HG03469 (cell line): Measurements from ENCODE around the gene TMEM170B.

ENCODE experiments used
- ATAC-seq: cut with Tn5 transposase; IDR thresholded peaks from one replicate; pipeline ENCODE4 v1.9.1; 2021; ENCODE audit warnings: mild to moderate bottlenecking, moderate library complexity, moderate number of reproducible peaks; ENCODE audit not compliant: unreplicated experiment

TMEM170B gene

GRCh38 chr6:11537229-11538051 is at the start of gene TMEM170B:
Gene TMEM170B (plus strand): TSS chr6:11537749. CDS start chr6:11538278, 529 bp downstream.
- ATAC-seq = peak; percentile 94

DNA sequence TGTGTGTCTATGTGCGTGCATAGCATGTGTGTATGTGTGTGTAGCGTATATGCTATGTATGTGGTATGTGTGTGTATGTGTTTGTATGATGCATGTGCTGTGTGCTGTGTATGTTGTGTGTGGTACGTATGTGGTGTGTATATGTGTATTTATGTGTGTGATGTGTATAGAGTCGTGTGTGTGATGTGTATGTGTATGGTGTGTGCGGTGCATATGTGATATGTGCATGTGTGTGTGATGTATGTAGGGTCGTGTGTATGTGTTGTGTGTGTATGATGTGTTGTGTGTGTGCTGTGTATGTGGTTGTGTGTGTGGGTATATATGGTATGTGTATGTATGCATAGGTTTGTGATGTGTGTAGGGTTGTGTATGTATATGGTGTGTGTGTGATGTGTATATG is 46.6 kb upstream of the TMEM170B start:
- ATAC-seq = no peak

DNA sequence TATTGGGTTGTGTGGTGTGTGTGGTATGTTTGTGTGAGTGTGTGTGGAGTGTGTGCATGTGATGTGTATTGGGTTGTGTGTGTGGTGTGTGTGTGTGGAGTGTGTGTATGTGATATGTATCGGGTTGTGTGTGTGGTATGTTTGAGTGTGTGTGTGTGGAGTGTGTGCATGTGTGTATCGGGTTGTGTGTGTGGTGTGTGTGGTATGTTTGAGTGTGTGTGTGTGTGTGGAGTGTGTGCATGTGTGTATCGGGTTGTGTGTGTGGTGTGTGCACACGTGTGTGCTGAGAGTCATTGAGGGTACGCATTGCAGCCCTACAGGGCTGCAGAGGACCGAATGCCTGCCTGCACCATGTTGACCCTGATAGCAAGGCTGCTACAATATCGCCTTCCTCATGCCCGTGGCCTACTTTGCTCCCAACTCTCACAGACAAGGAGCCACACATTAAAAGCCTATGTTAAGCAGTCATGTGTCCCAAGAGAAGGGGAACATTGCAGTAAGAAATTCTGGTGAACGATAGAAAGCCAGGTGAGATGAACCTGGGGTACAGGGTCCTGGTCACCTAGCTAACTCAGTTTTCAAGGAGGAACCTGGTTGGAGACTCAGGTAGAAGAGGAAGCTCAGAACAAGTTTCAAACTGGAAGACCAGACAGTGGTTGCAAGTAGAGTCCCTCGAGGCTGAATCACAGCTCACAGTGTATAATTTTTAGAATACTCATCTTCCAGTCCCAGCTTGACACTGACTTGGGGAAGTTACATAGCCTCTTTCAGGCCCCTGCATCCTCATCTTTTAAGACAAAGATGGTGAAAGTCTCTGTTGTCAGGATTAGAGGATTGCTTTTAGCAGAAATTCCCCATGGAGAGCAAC is 45.7 kb upstream of the TMEM170B start:
- no peak for ATAC-seq

GRCh38 chr6:11492464-11493290 is 44.9 kb upstream of the TMEM170B start:
- ATAC-seq = no peak

GRCh38 chr6:11493974-11494373 is 43.6 kb upstream of the TMEM170B start:
- no peak for ATAC-seq

GRCh38 chr6:11494786-11495564 is 42.6 kb upstream of the TMEM170B start:
- no peak for ATAC-seq

- no peak for ATAC-seq
Measured at GRCh38 chr6:11495565-11496145, 41.9 kb upstream of the TMEM170B start.

- ATAC-seq = peak; percentile 35
Measured at GRCh38 chr6:11496152-11497060, 41.1 kb upstream of the TMEM170B start.

DNA sequence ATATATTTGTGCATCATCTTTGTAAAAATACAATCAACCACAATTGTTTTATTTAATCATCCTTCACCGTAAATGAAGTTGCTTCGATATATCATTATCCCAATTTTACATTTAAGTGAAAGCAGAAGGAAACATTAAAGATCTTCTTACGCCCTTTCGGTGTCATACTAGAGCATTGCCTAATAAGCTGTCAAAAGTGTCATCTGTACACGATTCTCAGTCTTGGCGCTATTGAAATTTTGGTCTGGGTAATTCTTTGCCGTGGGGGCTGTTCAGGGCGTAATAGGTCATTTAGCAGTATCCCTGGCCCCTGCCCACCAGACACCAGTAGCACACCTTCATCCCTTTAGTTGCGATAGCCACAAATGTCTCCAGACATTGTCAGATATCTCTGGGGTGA is 40.4 kb upstream of the TMEM170B start:
- ATAC-seq = no peak

GRCh38 chr6:11497881-11498280 is 39.7 kb upstream of the TMEM170B start:
- ATAC-seq = no peak

- ATAC-seq = no peak
Measured at GRCh38 chr6:11500008-11500407, 37.5 kb upstream of the TMEM170B start.

DNA sequence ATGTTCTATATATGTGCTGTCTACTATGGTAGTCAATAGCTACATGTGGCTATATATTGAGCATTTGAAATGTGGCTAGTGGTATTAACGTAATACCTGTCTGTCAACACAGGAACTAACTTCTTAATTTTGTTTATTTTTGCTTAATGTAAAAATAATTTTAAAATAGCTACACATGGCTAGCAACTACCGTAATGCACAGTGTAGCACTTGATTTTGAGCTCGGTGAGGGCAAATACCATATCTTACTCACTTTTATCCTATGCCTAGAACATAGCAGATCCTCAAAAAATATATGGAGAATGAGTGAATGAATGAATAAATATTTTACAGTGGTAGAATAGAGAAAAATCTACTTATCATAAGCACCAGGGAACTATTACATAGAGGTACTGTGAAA is 28.1 kb upstream of the TMEM170B start:
- ATAC-seq = no peak

DNA sequence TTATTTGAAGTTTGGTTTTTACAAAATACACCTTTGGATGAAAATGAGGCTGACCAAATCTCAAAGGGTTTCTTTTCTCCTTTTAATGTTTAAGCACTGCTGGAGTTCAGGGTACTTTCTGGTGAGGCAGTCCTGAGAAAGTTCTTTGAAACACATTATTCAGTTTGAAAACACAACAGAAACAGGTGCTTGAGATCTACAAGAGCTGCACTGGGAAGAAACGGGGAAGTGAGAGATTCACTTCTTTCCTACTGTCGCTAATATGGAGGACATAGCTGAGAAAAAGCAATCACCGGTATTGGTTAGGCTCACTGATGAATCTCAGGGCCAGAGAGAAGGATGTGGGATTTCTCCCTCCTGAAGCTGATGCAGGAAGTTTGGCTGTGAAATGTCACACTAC is 22.9 kb upstream of the TMEM170B start:
- peak; percentile 54 for ATAC-seq

DNA sequence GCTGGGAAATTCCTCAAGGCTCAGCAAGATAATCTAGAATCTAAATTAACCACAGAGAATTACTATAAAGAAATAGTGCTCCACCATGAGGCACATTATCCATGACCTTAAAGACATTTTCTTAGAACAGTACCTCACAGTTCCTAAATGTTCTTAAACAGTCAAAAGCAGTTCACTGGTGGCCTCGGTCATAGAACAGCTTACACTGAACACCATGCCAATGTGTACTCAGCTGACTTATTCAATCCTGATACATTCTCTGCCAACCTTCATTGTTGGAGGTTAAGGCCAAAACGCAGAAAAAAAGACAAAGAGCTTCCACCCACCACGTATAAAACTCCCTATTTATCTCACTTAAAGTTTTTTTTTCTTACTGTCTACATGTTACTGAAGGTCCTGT is 21.8 kb upstream of the TMEM170B start:
- ATAC-seq = no peak

- ATAC-seq = no peak
Measured at GRCh38 chr6:11522812-11523605, 14.5 kb upstream of the TMEM170B start.

DNA sequence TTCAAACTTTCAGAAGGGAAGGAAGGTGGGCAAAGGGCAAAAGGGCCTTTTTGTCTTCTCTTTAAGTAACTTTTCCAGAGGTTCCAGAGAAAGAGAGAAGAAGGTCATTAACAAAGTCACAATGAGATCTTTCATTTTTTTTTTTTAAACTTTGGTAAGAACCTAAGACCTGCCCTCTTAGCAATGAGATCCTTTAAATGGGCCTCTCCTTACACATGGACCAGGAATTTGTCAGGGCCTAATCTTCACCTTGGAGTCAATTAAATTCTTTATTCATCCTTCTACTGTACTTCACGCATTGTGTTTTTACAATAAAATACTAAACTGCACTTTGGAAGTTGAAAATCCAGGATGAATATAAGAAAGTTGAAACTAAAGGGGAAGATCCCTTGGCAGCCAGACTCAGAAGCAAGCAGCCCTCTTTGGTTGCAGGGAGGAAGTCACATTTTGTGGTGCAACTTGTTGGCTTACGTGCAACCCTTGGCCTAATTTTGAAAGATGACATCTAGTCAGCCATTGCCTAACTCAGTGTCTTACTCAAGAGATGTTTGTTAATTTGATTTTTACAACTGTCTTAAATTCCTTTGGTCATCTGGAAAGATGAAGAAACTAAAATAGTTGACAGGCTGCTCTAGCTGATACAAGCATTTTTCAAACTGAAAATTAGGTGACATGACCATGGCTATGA is 11.9 kb upstream of the TMEM170B start:
- no peak for ATAC-seq

DNA sequence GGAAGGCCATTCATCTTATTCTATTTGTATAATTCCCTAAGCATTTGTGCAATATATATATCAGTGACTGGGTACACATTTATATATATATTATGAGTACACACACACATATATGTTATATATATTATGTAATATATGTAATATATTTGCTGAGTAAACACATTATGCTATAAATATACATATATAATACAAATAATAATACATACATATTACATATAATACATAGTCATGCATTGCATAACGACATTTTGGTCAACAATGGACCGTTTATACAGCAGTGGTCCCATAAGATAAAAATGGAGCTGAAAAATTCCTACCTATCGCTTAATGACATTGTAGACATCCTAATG is 11.4 kb upstream of the TMEM170B start:
- ATAC-seq = no peak
